Activated naive CD8-positive, alpha-beta T cell treated with anti-CD3 and anti-CD28 coated beads, Interleukin-2, amount 50 U/mL, for 24 hours (primary cell): ENCODE data around the gene RNASEH2B.

Source experiments
- ATAC-seq: fragments of 150-1000 bp; cut with Tn5 transposase; one replicate; pipeline ENCODE4 v1.10.0; 2021
- DNase-seq: peaks from one replicate; pipeline ENCODE4 v3.0.0; 2021
- H3K27ac Mint-ChIP-seq: one replicate; pipeline ENCODE4 v1.8.0; 2021; ENCODE audit warnings: mild to moderate bottlenecking, mixed read lengths
- H3K27me3 Mint-ChIP-seq: one replicate; pipeline ENCODE4 v1.8.0; 2021; ENCODE audit warnings: mixed read lengths
- H3K36me3 Mint-ChIP-seq: one replicate; pipeline ENCODE4 v1.8.0; 2021; ENCODE audit warnings: low read depth, mixed read lengths
- H3K4me1 Mint-ChIP-seq: one replicate; pipeline ENCODE4 v1.8.0; 2021; ENCODE audit warnings: mixed read lengths
- H3K4me3 Mint-ChIP-seq: one replicate; pipeline ENCODE4 v1.8.0; 2021; ENCODE audit warnings: mild to moderate bottlenecking, moderate library complexity, mixed read lengths
- H3K9me3 Mint-ChIP-seq: one replicate; pipeline ENCODE4 v1.8.0; 2021; ENCODE audit warnings: mixed read lengths

RNASEH2B gene

DNA sequence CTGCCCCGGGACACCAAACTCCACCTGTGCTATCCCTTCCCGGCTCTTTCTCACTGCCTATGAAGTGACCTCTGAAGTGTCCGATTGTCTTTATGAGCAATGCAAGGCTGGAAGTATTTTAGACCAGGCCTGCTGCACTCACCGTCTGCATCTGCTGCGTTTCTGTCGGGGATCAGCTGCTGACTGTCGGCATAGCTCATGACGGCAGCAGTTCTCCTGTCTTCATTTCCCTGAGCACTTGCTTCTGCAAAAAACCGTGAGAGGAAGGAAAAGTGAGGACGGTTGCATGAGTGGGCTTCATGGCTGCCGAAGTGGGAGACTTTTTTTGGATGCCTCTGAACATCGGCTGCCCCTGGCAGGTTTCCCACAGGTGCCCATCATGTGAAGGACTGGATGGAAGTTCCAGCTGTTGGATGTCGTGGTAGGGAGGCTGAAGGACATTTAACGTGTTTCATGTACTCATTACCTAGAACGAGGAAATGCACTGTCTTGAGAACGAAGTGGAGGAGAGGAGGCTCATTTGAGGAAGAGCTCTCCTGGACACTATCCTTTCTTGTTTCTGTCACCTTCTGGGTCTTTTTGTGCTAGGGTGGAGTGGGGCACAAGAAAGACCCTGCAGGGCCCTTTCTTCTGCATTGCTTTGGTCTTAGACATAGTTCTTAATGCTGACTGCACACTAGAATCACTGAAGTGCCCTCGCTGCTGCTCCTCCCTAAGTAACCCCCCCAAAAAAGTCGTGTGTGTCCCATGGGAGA lies 94.7 kb downstream of the RNASEH2B start:
- Mint-ChIP-seq H3K4me3 (no peak overlapping the region), H3K27ac (no peak overlapping the region), H3K4me1 (no peaks in the 10 kb centered on the region), H3K9me3 (no peaks in the 10 kb centered on the region), H3K36me3 (no peaks in the 10 kb centered on the region), H3K27me3 (peaks cover 5% of the 10 kb centered on the region)
- ATAC-seq (no peak), DNase-seq (no peak)

DNA sequence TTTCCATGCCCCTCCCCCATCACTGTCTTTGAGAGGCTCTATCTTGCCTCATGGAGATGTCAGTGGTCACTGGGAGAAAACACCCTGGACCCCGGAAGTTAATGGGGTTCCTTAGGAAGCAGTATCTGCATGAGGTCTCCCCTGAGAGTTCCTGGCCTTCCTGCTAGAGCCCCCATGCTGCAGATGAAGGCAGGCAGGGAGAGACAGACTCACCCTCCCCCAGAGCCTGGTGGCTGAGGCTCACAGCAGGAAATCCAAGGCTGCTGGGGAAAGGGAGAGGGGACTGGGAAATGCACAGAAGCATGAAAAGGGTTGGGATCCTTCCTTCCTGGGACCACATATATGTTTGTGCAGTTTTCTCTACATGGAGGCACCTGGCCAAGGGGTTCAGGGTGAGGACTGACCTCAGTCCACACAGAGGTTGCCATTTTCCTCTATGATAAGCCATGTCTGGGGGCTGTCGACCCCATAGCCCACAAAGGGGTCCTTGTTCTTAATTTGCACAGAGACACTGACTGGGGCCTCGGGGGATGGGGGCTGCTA lies 95.4 kb downstream of the RNASEH2B start:
- Mint-ChIP-seq H3K4me3 (no peak overlapping the region), H3K4me1 (no peaks in the 10 kb centered on the region), H3K9me3 (no peaks in the 10 kb centered on the region), H3K27ac (no peak overlapping the region), H3K27me3 (peaks cover 5% of the 10 kb centered on the region), H3K36me3 (no peaks in the 10 kb centered on the region)
- DNase-seq (no peak), ATAC-seq (no peak)

DNA sequence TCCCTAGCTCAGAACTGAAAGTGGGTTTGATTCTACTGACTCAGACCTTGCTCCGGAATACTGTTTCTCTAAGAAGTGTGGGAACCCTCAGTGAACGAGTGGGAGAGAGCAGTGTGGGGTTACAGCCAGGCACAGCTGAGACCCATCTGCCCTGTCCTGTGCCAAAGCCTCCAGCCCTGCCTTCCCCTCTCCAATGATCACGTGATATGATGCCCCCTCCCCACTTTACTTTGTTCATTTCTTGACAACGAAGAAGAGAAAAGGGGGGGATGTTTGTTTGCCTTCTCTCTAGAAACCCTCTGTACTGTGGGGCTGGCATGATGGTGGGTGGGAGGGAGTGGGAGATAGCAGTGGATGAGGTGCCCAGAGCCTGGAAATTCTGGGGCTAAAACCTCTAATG lies 96.0 kb downstream of the RNASEH2B start:
- no peak for ATAC-seq
- Mint-ChIP-seq H3K9me3 (no peaks in the 10 kb centered on the region), H3K36me3 (no peaks in the 10 kb centered on the region), H3K4me1 (no peaks in the 10 kb centered on the region), H3K27ac (no peak overlapping the region), H3K27me3 (peaks cover 5% of the 10 kb centered on the region), H3K4me3 (no peak overlapping the region)
- DNase-seq: no peak
